GOT3 (cell line): ENCODE data around the gene NCKAP5.

Experiments
- DNase-seq: peaks from one replicate; lab custom pipeline; 2025; ENCODE audit warnings: mixed read lengths; lab: John Stamatoyannopoulos, UW

The NCKAP5 gene

GRCh38 chr2:132632000-132632649 is 936.1 kb downstream of the NCKAP5 start:
- no peak for DNase-seq

GRCh38 chr2:132627536-132627935 is 940.7 kb downstream of the NCKAP5 start:
- no peak for DNase-seq

GRCh38 chr2:132623096-132623839 is 945.0 kb downstream of the NCKAP5 start:
- DNase-seq = no peak
